Neural crest cell (in vitro differentiated cells): Measurements from ENCODE around the gene SPESP1. TPM values are rescaled to one million over a fixed set of nuclear protein-coding genes. Genes with fewer than 3 reads are reported as not detected.
A peak's percentile ranks its signal among the peaks of the same experiment; 100 is the strongest.

Experiments used
- DNase-seq: peaks from one replicate; pipeline ENCODE4 v3.0.0; 2021; ENCODE audit warnings: low read depth, mixed read lengths, low spot score
- H3K27ac Mint-ChIP-seq: one replicate; pipeline ENCODE4 v1.8.0; 2021; ENCODE audit warnings: mild to moderate bottlenecking, mixed read lengths; ENCODE audit not compliant: unreplicated experiment
- H3K27me3 Mint-ChIP-seq: 2 replicates; pipeline ENCODE4 v1.8.0; 2021; ENCODE audit warnings: low read depth, mild to moderate bottlenecking, mixed read lengths
- H3K36me3 Mint-ChIP-seq: 2 replicates; pipeline ENCODE4 v1.8.0; 2021; ENCODE audit warnings: low read depth, mild to moderate bottlenecking, mixed read lengths
- H3K4me1 Mint-ChIP-seq: 2 replicates; pipeline ENCODE4 v1.8.0; 2021; ENCODE audit warnings: mixed read lengths
- H3K4me3 Mint-ChIP-seq: one replicate; pipeline ENCODE4 v1.8.0; 2021; ENCODE audit warnings: mild to moderate bottlenecking, mixed read lengths
- H3K9me3 Mint-ChIP-seq: 2 replicates; pipeline ENCODE4 v1.8.0; 2021; ENCODE audit warnings: mixed read lengths
- total RNA-seq: library from RNA; stranded (reverse); gene quantifications from 2 replicates; pipeline ENCODE4 v1.2.1, GENCODE V29; 2021
- TF ChIP-seq, protein P1 (sequence below): fragments of 200-600 bp; sonication (generic); conservative IDR thresholded peaks from 2 replicates; pipeline ENCODE4 v1.5.0; 2021; ENCODE audit warnings: antibody characterized with exemption, mild to moderate bottlenecking

SPESP1 gene
- total RNA-seq, 1 donor from 2014 or later = not detected

GRCh38 chr15:68985361-68985891 is 55.1 kb downstream of the SPESP1 start:
- peaks cover 6% of the 10 kb centered on the region for H3K9me3 Mint-ChIP-seq
- H3K36me3 Mint-ChIP-seq = no peaks in the 10 kb centered on the region
- no peak overlapping the region for H3K4me3 Mint-ChIP-seq
- no peak for DNase-seq
- peaks cover 8% of the 10 kb centered on the region for H3K4me1 Mint-ChIP-seq
- TF ChIP-seq, protein P1, sequence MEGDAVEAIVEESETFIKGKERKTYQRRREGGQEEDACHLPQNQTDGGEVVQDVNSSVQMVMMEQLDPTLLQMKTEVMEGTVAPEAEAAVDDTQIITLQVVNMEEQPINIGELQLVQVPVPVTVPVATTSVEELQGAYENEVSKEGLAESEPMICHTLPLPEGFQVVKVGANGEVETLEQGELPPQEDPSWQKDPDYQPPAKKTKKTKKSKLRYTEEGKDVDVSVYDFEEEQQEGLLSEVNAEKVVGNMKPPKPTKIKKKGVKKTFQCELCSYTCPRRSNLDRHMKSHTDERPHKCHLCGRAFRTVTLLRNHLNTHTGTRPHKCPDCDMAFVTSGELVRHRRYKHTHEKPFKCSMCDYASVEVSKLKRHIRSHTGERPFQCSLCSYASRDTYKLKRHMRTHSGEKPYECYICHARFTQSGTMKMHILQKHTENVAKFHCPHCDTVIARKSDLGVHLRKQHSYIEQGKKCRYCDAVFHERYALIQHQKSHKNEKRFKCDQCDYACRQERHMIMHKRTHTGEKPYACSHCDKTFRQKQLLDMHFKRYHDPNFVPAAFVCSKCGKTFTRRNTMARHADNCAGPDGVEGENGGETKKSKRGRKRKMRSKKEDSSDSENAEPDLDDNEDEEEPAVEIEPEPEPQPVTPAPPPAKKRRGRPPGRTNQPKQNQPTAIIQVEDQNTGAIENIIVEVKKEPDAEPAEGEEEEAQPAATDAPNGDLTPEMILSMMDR = no peak
- H3K27ac Mint-ChIP-seq = no peak overlapping the region
- no peaks in the 10 kb centered on the region for H3K27me3 Mint-ChIP-seq

GRCh38 chr15:68986322-68986721 is 56.0 kb downstream of the SPESP1 start:
- H3K27ac Mint-ChIP-seq = no peak overlapping the region
- no peaks in the 10 kb centered on the region for H3K27me3 Mint-ChIP-seq
- DNase-seq = no peak
- no peak overlapping the region for H3K4me3 Mint-ChIP-seq
- H3K9me3 Mint-ChIP-seq = peaks cover 4% of the 10 kb centered on the region
- H3K4me1 Mint-ChIP-seq = peaks cover 13% of the 10 kb centered on the region
- no peaks in the 10 kb centered on the region for H3K36me3 Mint-ChIP-seq
- TF ChIP-seq, protein P1 = no peak

DNA sequence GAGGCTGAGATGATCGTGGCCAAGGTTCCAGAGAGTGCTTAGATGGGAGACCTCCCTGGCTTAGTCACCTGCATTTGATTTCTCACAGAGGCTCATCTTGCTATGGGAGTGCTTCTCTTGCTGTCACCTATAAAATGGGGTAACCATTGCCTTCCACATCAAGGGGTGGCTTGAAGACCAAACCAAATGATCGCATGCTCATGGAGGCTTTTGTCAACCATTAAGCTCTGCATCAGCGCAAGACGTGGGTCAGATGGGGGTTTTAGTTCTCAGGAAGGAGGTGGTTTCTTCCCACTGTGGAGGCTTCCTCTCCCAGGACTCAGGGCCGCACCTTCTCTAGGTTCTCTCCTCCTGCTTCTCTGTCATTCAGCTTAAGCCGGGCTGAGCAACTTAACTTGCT is 56.8 kb downstream of the SPESP1 start:
- DNase-seq = no peak
- Mint-ChIP-seq H3K9me3 (peaks cover under 1% of the 10 kb centered on the region), H3K4me3 (no peak overlapping the region), H3K27me3 (no peaks in the 10 kb centered on the region), H3K27ac (peak overlapping the region; percentile 40), H3K36me3 (no peaks in the 10 kb centered on the region), H3K4me1 (peaks cover 13% of the 10 kb centered on the region)
- TF ChIP-seq, protein P1 = no peak

DNA sequence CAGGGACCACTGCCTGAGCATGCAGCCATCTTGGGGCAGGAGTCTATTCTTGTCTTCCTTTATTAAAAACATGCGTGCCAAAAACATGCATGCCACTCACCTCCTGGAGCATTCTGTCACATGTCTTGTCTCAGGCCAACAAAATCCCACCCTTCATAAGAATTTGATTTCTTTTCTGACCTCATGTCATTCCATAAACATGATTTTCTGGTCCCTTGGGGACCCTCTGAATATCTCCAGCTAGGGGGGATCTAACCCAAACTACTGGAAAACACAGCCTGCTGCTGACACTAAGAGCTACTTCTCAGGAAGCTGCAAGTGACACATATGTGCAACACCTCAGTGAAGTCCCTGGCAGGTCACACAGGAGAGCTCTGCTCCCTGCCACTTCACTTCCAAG is 57.4 kb downstream of the SPESP1 start:
- H3K27me3 Mint-ChIP-seq = no peaks in the 10 kb centered on the region
- TF ChIP-seq, protein P1 = no peak
- H3K4me1 Mint-ChIP-seq = peaks cover 13% of the 10 kb centered on the region
- H3K4me3 Mint-ChIP-seq = no peak overlapping the region
- H3K27ac Mint-ChIP-seq = peak overlapping the region; percentile 40
- DNase-seq = no peak
- no peaks in the 10 kb centered on the region for H3K9me3 Mint-ChIP-seq
- no peaks in the 10 kb centered on the region for H3K36me3 Mint-ChIP-seq

DNA sequence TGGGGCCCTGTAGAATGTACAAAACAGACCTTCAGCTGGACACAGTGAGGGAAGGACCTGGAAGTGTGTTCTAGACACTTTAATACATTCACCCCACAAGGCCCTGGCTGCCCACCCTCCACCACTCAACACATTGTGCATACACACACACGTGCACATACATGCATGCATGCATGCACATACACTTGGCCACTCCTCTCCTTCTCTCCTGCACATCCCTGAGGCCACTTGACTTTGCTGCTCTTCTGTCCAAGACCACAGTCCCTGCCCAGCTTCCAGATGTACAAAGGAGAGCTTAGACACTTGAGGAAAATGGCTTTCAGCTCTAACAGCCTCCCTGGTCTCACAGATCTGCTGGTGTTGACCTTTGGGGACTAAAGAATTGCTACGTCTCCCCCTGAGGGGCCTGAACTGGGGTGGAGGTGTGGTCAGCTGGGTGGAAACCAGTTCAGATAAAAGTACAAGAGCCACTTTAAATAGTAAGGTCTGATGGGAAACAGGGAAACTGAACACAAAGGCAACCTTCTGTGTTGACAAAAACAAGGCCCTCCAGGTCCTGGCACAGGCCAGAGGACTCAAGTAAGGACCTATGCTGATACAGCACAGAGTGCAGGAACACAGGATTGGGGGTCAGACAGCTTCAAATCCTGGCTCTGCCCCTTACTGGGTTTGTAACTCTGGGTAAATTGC is 59.4 kb downstream of the SPESP1 start:
- TF ChIP-seq, protein P1 = no peak
- Mint-ChIP-seq H3K36me3 (no peaks in the 10 kb centered on the region), H3K27ac (peak overlapping the region; percentile 83), H3K9me3 (no peaks in the 10 kb centered on the region), H3K4me1 (peaks cover 13% of the 10 kb centered on the region), H3K27me3 (no peaks in the 10 kb centered on the region), H3K4me3 (no peak overlapping the region)
- DNase-seq = no peak
